CD4-positive, alpha-beta T cell treated with Interleukin-17A for 1 hour (primary cell): Measurements from ENCODE around the gene HERC3.

Source experiments
- DNase-seq: peaks from one replicate; pipeline ENCODE4 v3.0.0-alpha.2; 2020

Gene HERC3

GRCh38 chr4:88591787-88592599 is at the start of gene HERC3:
TSS of gene HERC3 (plus strand) at chr4:88592480. CDS start at chr4:88605824, 13,344 bp downstream.
- peak; percentile 90 for DNase-seq

- DNase-seq, result no peak
These were observed 42.5 kb upstream of the HERC3 start for GRCh38 chr4:88549815-88550214.

- DNase-seq, result no peak
These were observed 24.7 kb upstream of the HERC3 start for GRCh38 chr4:88567591-88567990.

- no peak for DNase-seq
These were observed 22.3 kb upstream of the HERC3 start for GRCh38 chr4:88570001-88570400.

GRCh38 chr4:88573276-88573980 is 18.9 kb upstream of the HERC3 start:
- no peak for DNase-seq

GRCh38 chr4:88573995-88574394 is 18.3 kb upstream of the HERC3 start:
- DNase-seq, result no peak

- DNase-seq, result no peak
These were observed 17.1 kb upstream of the HERC3 start for GRCh38 chr4:88575186-88575585.

GRCh38 chr4:88582493-88582892 is 9.8 kb upstream of the HERC3 start:
- no peak for DNase-seq

GRCh38 chr4:88583631-88584470 is 8.4 kb upstream of the HERC3 start:
- no peak for DNase-seq

GRCh38 chr4:88584471-88584900 is 7.8 kb upstream of the HERC3 start:
- no peak for DNase-seq

GRCh38 chr4:88585917-88586316 is 6.4 kb upstream of the HERC3 start:
- DNase-seq, result no peak

- DNase-seq, result no peak
These were observed 5.0 kb upstream of the HERC3 start for GRCh38 chr4:88587306-88587705.

- peak; percentile 83 for DNase-seq
These were observed 544 bp downstream of the HERC3 start for GRCh38 chr4:88592600-88593448.

- DNase-seq, result no peak
These were observed 5.8 kb downstream of the HERC3 start for GRCh38 chr4:88597970-88598660.

- DNase-seq, result no peak
These were observed 7.0 kb downstream of the HERC3 start for GRCh38 chr4:88599298-88599697.

- DNase-seq, result no peak
These were observed 7.4 kb downstream of the HERC3 start for GRCh38 chr4:88599714-88600113.

- DNase-seq, result peak; percentile 36
These were observed 8.0 kb downstream of the HERC3 start for GRCh38 chr4:88600176-88600838.

- no peak for DNase-seq
These were observed 12.8 kb downstream of the HERC3 start for GRCh38 chr4:88604978-88605678.

- peak; percentile 55 for DNase-seq
These were observed 13.5 kb downstream of the HERC3 start for GRCh38 chr4:88605736-88606135.

GRCh38 chr4:88606832-88607231 is 14.6 kb downstream of the HERC3 start:
- DNase-seq, result no peak
